SK-N-SH (cell line): ENCODE results near the gene CUBN. TPM values are rescaled to one million over a fixed set of nuclear protein-coding genes. Genes with fewer than 3 reads are reported as not detected.
A peak's percentile ranks its signal among the peaks of the same experiment; 100 is the strongest.

Experiments used
- CTCF ChIA-PET: fragments of 300-600, 350-600 bp; formaldehyde crosslinking; extraction: SDS; loops from one replicate; lab custom pipeline; 2021; lab: Yijun Ruan, JAX
- POLR2A ChIA-PET: fragments of 350-600 bp; sonication (Branson Sonifier 250); formaldehyde crosslinking; extraction: SDS; loops from one replicate; lab custom pipeline; 2020; ENCODE audit warnings: antibody characterized with exemption, inconsistent platforms; lab: Yijun Ruan, JAX
- DNase-seq: peaks from one replicate; pipeline ENCODE4 v3.0.0; 2012
- H2AFZ ChIP-seq: fragments of 200-600 bp; sonication (generic); 2 replicates; pipeline ENCODE4 v1.8.1; 2016; ENCODE audit warnings: antibody characterized with exemption, mild to moderate bottlenecking, low read depth
- H3F3A ChIP-seq: fragments of 200-600 bp; sonication (generic); replicated peaks from 2 replicates; pipeline ENCODE3; 2016; ENCODE audit warnings: antibody characterized with exemption, mild to moderate bottlenecking; ENCODE audit not compliant: insufficient read depth
- H3K27ac ChIP-seq, 2 experiments: fragments of 200-500 bp in 1 of 2; fragments of 200-600 bp in 1 of 2; sonication (Bioruptor generic) in 1 of 2; sonication (generic), shearing (Covaris generic) in 1 of 2; 2 replicates each; pipeline versions ENCODE4 v1.5.1 to v1.6.1; 2014 to 2016; ENCODE audit warnings: low read depth in 2 of 2, inconsistent platforms in 1 of 2, low read length in 1 of 2, mild to moderate bottlenecking in 1 of 2, mixed read lengths in 1 of 2
- H3K27me3 ChIP-seq: fragments of 200-600 bp; sonication (generic), shearing (Covaris generic); 2 replicates; pipeline ENCODE4 v1.6.1; 2016; ENCODE audit warnings: mixed run types; ENCODE audit not compliant: insufficient read depth
- H3K36me3 ChIP-seq, 2 experiments: fragments of 200-500 bp in 1 of 2; fragments of 200-600 bp in 1 of 2; sonication (Bioruptor generic) in 1 of 2; sonication (generic) in 1 of 2; replicated peaks in 1 of 2; 2 replicates each; pipeline versions ENCODE3 to v1.5.1; 2014 to 2016; ENCODE audit warnings: low read length in 1 of 2, mild to moderate bottlenecking in 1 of 2; ENCODE audit not compliant: insufficient read depth in 2 of 2, control insufficient read depth in 1 of 2
- H3K4me1 ChIP-seq, 2 experiments: fragments of 200-500 bp in 1 of 2; fragments of 200-600 bp in 1 of 2; sonication (Bioruptor generic) in 1 of 2; sonication (generic), shearing (Covaris generic) in 1 of 2; 2 replicates each; pipeline versions ENCODE4 v1.5.1 to v1.6.1; 2014 to 2016; ENCODE audit warnings: low read depth in 1 of 2, low read length in 1 of 2, mixed run types in 1 of 2; ENCODE audit not compliant: insufficient read depth in 2 of 2, control insufficient read depth in 1 of 2
- H3K4me2 ChIP-seq: fragments of 200-600 bp; sonication (generic), shearing (Covaris generic); 2 replicates; pipeline ENCODE4 v1.6.1; 2017; ENCODE audit warnings: mixed run types
- H3K4me3 ChIP-seq, 2 experiments: fragments of 200-500 bp in 1 of 2; fragments of 200-600 bp in 1 of 2; sonication (Bioruptor generic) in 1 of 2; sonication (generic), shearing (Covaris generic) in 1 of 2; 2 replicates each; pipeline versions ENCODE4 v1.5.1 to v1.8.1; 2014 to 2016; ENCODE audit warnings: low read depth in 2 of 2, inconsistent platforms in 1 of 2, low read length in 1 of 2, mild to moderate bottlenecking in 1 of 2, mixed read lengths in 1 of 2, moderate library complexity in 1 of 2
- H3K79me2 ChIP-seq: fragments of 200-600 bp; sonication (generic); 2 replicates; pipeline ENCODE4 v1.8.1; 2017; ENCODE audit warnings: mild to moderate bottlenecking; ENCODE audit not compliant: insufficient read depth
- H3K9ac ChIP-seq: fragments of 200-600 bp; sonication (generic); 2 replicates; pipeline ENCODE4 v1.6.1; 2017; ENCODE audit warnings: mixed run types
- H3K9me2 ChIP-seq: fragments of 200-600 bp; sonication (generic); 2 replicates; pipeline ENCODE4 v1.6.1; 2017; ENCODE audit warnings: mixed run types
- H3K9me3 ChIP-seq: fragments of 200-600 bp; sonication (generic); 2 replicates; pipeline ENCODE4 v1.6.1; 2017; ENCODE audit warnings: mixed run types, mild to moderate bottlenecking, moderate library complexity
- H4K20me1 ChIP-seq: fragments of 200-600 bp; sonication (generic); 2 replicates; pipeline ENCODE4 v1.6.1; 2017; ENCODE audit warnings: mild to moderate bottlenecking, mixed run types; ENCODE audit not compliant: insufficient read depth
- CHD2 ChIP-seq: fragments of 150-350 bp; IDR thresholded peaks from 2 replicates; pipeline ENCODE4 v1.6.1; 2018; ENCODE audit warnings: low read length; ENCODE audit not compliant: partially characterized antibody
- ELF1 ChIP-seq: IDR thresholded peaks from 2 replicates; pipeline ENCODE4 v1.4.0; 2012
- EP300 ChIP-seq, 2 experiments: IDR thresholded peaks; 2 replicates each; pipeline versions ENCODE4 v1.4.0 to v1.6.1; 2012; ENCODE audit warnings: borderline replicate concordance in 1 of 2, low read depth in 1 of 2, low read length in 1 of 2
- EZH2phosphoT487 ChIP-seq: fragments of 200-600 bp; sonication (generic); IDR thresholded peaks from 2 replicates; pipeline ENCODE4 v1.6.1; 2017; ENCODE audit warnings: low read depth, mixed run types, mild to moderate bottlenecking, antibody characterized with exemption, moderate library complexity, borderline replicate concordance
- FOSL2 ChIP-seq: IDR thresholded peaks from 2 replicates; pipeline ENCODE4 v1.4.0; 2012; ENCODE audit warnings: low read depth, mild to moderate bottlenecking, moderate library complexity, borderline replicate concordance
- FOXJ3 ChIP-seq: sonication (generic); formaldehyde crosslinking; IDR thresholded peaks from 2 replicates; pipeline ENCODE4 v1.5.1; 2020; ENCODE audit warnings: mild to moderate bottlenecking, missing genetic modification reagents
- GATA2 ChIP-seq: sonication (generic); formaldehyde crosslinking; IDR thresholded peaks from 2 replicates; pipeline ENCODE4 v1.5.0; 2020; ENCODE audit warnings: mild to moderate bottlenecking, missing genetic modification reagents
- JUND ChIP-seq: IDR thresholded peaks from 2 replicates; pipeline ENCODE4 v1.4.0; 2012
- NFIC ChIP-seq: IDR thresholded peaks from 2 replicates; pipeline ENCODE4 v1.4.0; 2012; ENCODE audit warnings: borderline replicate concordance
- NRF1 ChIP-seq: IDR thresholded peaks from 2 replicates; pipeline ENCODE4 v1.6.1; 2012; ENCODE audit warnings: low read depth, mild to moderate bottlenecking, low read length
- RAD21 ChIP-seq: IDR thresholded peaks from 2 replicates; pipeline ENCODE4 v1.6.1; 2012; ENCODE audit warnings: mild to moderate bottlenecking, low read length
- RXRA ChIP-seq: IDR thresholded peaks from 2 replicates; pipeline ENCODE4 v1.4.0; 2012; ENCODE audit warnings: low read depth, mild to moderate bottlenecking, borderline replicate concordance
- TAF1 ChIP-seq: IDR thresholded peaks from 2 replicates; pipeline ENCODE4 v1.6.1; 2012; ENCODE audit warnings: low read depth, mild to moderate bottlenecking, low read length, moderate library complexity, borderline replicate concordance
- WGBS: methylation state at CpG from one replicate; pipeline ENCODE4 v1.1.6; 2017; ENCODE audit warnings: low lambda C conversion rate; 5-methylcytosine and 5-hydroxymethylcytosine counted together
- polyA plus RNA-seq, 3 experiments: library from polyadenylated mRNA; depleted of rRNA; stranded (reverse); fragments of >200 nt; gene quantifications; 2 replicates each; pipeline ENCODE4 v1.2.3, GENCODE V29; 2012
- TF ChIP-seq, protein P1 (sequence below): IDR thresholded peaks from 2 replicates; pipeline ENCODE4 v1.4.0; 2012; ENCODE audit warnings: low read depth, borderline replicate concordance
- TF ChIP-seq, protein P2 (sequence below): IDR thresholded peaks from 2 replicates; pipeline ENCODE4 v1.6.1; 2012; ENCODE audit warnings: mild to moderate bottlenecking, low read depth, low read length, moderate library complexity
- TF ChIP-seq, protein P3 (sequence below): IDR thresholded peaks from 2 replicates; pipeline ENCODE4 v1.4.0; 2012; ENCODE audit warnings: low read depth, borderline replicate concordance

The CUBN gene
- polyA plus RNA-seq, 1 of the 3 experiments (the other 2 are of a cell fraction), result 2.4 TPM

DNA sequence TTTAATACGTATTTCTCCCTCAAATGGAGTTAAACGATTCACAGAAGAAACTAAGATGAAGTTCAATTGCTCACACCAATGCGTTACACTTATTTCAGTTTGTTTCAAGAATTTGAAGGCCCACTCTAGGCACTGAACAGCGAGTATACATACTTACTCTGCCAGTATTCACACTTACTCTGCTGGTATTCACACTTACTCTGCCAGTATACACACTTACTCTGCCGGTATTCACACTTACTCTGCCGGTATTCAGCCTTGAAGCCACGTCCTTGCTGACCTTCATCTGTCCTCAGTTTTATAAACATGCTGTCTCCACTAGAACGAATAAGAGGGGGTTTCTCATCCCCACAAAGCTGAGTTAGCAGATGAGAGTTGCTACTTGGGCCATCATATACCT lies 86.0 kb downstream of the CUBN start (continued):
- TF ChIP-seq EP300 (IDR thresholded peaks at IDR 0.05; ENCODE audit: borderline replicate concordance in 1 of 2, low read depth in 1 of 2, low read length in 1 of 2), result no peak
- TF ChIP-seq, all 33 proteins: peak for 0

DNA sequence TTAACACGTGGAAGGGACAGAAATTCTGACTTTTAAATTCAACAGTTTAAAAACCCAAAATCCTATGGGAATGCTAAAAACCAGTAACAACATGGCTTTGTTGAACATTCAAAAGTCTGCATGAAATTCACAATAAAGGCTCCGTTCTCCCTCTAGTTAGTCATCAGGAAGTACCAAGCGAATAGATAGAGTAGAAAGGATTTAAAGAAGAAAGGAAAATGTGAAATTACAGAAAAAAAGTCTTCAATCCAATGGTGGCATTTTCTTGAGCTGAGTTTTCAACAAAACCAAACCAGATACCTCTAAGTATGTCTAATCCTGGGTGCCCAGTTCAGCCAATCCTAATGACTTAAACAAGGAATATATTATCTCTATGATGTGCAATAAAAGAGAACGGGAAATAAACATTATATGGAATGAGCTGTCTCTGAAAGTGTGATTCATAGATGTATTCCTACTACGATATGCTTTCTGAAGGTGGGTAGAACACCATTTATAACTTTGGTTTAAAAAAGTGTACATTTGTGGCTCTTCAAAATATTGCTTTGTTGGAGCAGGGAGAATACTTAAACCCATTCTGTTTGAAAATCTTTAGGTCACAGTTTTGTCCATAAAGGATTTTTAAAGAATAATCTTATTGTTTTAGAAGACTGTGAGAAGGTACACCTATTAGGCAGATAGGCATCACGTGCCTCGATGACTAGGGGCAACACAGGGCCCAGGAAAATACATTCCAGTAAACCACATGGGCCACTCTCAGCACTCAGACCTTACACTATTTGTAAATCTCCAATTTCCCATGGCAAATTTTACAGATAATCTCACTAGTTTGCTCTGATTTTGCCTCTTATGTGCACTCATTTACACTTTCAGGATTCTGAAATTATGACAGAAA lies 87.7 kb downstream of the CUBN start:
- 77% methylated on average over 7 of the region's 7 CpGs for WGBS
- peaks cover 0 to 10% of the 10 kb centered on the region in 2 experiments; a peak in 1 of 4 replicates for H3K4me1 ChIP-seq
- no peak overlapping the region for H3K4me3 ChIP-seq
- no peaks in the 10 kb centered on the region for H3K79me2 ChIP-seq
- TF ChIP-seq RAD21 (no peak), TAF1 (no peak), EZH2phosphoT487 (no peak), GATA2 (CRISPR knock-in tag) (no peak), CHD2 (no peak), FOSL2 (no peak), RXRA (no peak), EP300 (IDR thresholded peaks at IDR 0.05; ENCODE audit: borderline replicate concordance in 1 of 2, low read depth in 1 of 2, low read length in 1 of 2) (no peak), FOXJ3 (no peak), NRF1 (no peak), NFIC (no peak), JUND (no peak), ELF1 (no peak)
- TF ChIP-seq, protein P1, sequence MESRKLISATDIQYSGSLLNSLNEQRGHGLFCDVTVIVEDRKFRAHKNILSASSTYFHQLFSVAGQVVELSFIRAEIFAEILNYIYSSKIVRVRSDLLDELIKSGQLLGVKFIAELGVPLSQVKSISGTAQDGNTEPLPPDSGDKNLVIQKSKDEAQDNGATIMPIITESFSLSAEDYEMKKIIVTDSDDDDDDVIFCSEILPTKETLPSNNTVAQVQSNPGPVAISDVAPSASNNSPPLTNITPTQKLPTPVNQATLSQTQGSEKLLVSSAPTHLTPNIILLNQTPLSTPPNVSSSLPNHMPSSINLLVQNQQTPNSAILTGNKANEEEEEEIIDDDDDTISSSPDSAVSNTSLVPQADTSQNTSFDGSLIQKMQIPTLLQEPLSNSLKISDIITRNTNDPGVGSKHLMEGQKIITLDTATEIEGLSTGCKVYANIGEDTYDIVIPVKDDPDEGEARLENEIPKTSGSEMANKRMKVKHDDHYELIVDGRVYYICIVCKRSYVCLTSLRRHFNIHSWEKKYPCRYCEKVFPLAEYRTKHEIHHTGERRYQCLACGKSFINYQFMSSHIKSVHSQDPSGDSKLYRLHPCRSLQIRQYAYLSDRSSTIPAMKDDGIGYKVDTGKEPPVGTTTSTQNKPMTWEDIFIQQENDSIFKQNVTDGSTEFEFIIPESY, result no peak
- TF ChIP-seq, protein P2, sequence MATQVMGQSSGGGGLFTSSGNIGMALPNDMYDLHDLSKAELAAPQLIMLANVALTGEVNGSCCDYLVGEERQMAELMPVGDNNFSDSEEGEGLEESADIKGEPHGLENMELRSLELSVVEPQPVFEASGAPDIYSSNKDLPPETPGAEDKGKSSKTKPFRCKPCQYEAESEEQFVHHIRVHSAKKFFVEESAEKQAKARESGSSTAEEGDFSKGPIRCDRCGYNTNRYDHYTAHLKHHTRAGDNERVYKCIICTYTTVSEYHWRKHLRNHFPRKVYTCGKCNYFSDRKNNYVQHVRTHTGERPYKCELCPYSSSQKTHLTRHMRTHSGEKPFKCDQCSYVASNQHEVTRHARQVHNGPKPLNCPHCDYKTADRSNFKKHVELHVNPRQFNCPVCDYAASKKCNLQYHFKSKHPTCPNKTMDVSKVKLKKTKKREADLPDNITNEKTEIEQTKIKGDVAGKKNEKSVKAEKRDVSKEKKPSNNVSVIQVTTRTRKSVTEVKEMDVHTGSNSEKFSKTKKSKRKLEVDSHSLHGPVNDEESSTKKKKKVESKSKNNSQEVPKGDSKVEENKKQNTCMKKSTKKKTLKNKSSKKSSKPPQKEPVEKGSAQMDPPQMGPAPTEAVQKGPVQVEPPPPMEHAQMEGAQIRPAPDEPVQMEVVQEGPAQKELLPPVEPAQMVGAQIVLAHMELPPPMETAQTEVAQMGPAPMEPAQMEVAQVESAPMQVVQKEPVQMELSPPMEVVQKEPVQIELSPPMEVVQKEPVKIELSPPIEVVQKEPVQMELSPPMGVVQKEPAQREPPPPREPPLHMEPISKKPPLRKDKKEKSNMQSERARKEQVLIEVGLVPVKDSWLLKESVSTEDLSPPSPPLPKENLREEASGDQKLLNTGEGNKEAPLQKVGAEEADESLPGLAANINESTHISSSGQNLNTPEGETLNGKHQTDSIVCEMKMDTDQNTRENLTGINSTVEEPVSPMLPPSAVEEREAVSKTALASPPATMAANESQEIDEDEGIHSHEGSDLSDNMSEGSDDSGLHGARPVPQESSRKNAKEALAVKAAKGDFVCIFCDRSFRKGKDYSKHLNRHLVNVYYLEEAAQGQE, result no peak
- TF ChIP-seq, protein P3, sequence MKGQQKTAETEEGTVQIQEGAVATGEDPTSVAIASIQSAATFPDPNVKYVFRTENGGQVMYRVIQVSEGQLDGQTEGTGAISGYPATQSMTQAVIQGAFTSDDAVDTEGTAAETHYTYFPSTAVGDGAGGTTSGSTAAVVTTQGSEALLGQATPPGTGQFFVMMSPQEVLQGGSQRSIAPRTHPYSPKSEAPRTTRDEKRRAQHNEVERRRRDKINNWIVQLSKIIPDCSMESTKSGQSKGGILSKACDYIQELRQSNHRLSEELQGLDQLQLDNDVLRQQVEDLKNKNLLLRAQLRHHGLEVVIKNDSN, result no peak
- TF ChIP-seq, all 33 proteins: peak for 0
- H3K36me3 ChIP-seq, result no peaks in the 10 kb centered on the region
- no peaks in the 10 kb centered on the region for H4K20me1 ChIP-seq
- peak overlapping the region in 1 of 2 experiments; percentile 50; a peak in 2 of 4 replicates for H3K27ac ChIP-seq
- no peaks in the 10 kb centered on the region for H3K27me3 ChIP-seq
- no peak for DNase-seq
- H3K4me2 ChIP-seq, result no peak overlapping the region
- H3K9me2 ChIP-seq, result no peaks in the 10 kb centered on the region
- peak overlapping the region; percentile 47; the same call in 1 of the 2 replicates for H2AFZ ChIP-seq
- no peaks in the 10 kb centered on the region for H3K9me3 ChIP-seq
- no peak overlapping the region; the same call in 1 of the 2 replicates for H3K9ac ChIP-seq
- POLR2A ChIA-PET, result no interaction called here
- H3F3A ChIP-seq, result peaks cover 11% of the 10 kb centered on the region
- CTCF ChIA-PET, result no interaction called here
